Upper lobe of right lung (tissue), 1 donor: Measurements from ENCODE around the gene KIAA0408. TPM values are rescaled to one million over a fixed set of nuclear protein-coding genes. Genes with fewer than 3 reads are reported as not detected.

ENCODE experiments used
- ATAC-seq: fragments of 200-7000 bp; cut with Tn5 transposase; one replicate; pipeline ENCODE4 v1.9.1; 2020; ENCODE audit warnings: mild to moderate bottlenecking, moderate library complexity
- DNase-seq: peaks from one replicate; pipeline ENCODE4 v3.0.0-alpha.2; 2020
- H3K27ac ChIP-seq: fragments of 200-600 bp; one replicate; pipeline ENCODE4 v1.8.0; 2022
- H3K27me3 ChIP-seq: fragments of 200-600 bp; one replicate; pipeline ENCODE4 v1.8.0; 2022; ENCODE audit warnings: mild to moderate bottlenecking
- H3K36me3 ChIP-seq: fragments of 200-600 bp; one replicate; pipeline ENCODE4 v1.8.0; 2022
- H3K4me1 ChIP-seq: fragments of 200-600 bp; one replicate; pipeline ENCODE4 v1.8.0; 2022
- H3K4me3 ChIP-seq: fragments of 200-600 bp; one replicate; pipeline ENCODE4 v1.8.0; 2022; ENCODE audit warnings: mild to moderate bottlenecking
- H3K9me3 ChIP-seq: fragments of 200-600 bp; one replicate; pipeline ENCODE4 v1.8.0; 2022
- CTCF ChIP-seq: fragments of 200-600 bp; IDR thresholded peaks from one replicate; pipeline ENCODE4 v1.8.0; 2022; ENCODE audit warnings: antibody characterized with exemption
- intact Hi-C: fragments of 100-400 bp; cut with DNase I; formaldehyde crosslinking; loops from one replicate; pipeline ENCODE4 v1.11.0; 2022
- total RNA-seq: library from RNA; stranded (reverse); fragmentation: NEBNext Ultra II Directional; extraction: Animal tissue kit (Norgen Biotek cat#: 25700); gene quantifications from one replicate; pipeline ENCODE4 v1.2.1, GENCODE V29; 2021
- donor health status: DM: no; HTN: yes; CAD: no; lungs with severe emphysema.

The KIAA0408 gene
- total RNA-seq, 1 donor from 2014 or later = 55.0 TPM

- Histone ChIP-seq H3K9me3 (no peaks in the 10 kb centered on the region), H3K4me3 (peak overlapping the region; percentile 53), H3K27ac (peak overlapping the region; percentile 78), H3K27me3 (no peaks in the 10 kb centered on the region), H3K4me1 (peaks cover 18% of the 10 kb centered on the region), H3K36me3 (peaks cover 7% of the 10 kb centered on the region)
- peak; percentile 86 for ATAC-seq
- intact Hi-C loops = no loop called here
- no peak for TF ChIP-seq CTCF
- DNase-seq = no peak
Observed at GRCh38 chr6:127457456-127458064, 1.6 kb downstream of the KIAA0408 start.

GRCh38 chr6:127456465-127456864, 2.7 kb downstream of the KIAA0408 start:
- Histone ChIP-seq H3K9me3 (no peaks in the 10 kb centered on the region), H3K27ac (peak overlapping the region; percentile 78), H3K4me3 (peak overlapping the region; percentile 53), H3K4me1 (peaks cover 18% of the 10 kb centered on the region), H3K27me3 (no peaks in the 10 kb centered on the region), H3K36me3 (peaks cover 7% of the 10 kb centered on the region)
- intact Hi-C loops = no loop called here
- no peak for DNase-seq
- no peak for ATAC-seq
- no peak for TF ChIP-seq CTCF

DNA sequence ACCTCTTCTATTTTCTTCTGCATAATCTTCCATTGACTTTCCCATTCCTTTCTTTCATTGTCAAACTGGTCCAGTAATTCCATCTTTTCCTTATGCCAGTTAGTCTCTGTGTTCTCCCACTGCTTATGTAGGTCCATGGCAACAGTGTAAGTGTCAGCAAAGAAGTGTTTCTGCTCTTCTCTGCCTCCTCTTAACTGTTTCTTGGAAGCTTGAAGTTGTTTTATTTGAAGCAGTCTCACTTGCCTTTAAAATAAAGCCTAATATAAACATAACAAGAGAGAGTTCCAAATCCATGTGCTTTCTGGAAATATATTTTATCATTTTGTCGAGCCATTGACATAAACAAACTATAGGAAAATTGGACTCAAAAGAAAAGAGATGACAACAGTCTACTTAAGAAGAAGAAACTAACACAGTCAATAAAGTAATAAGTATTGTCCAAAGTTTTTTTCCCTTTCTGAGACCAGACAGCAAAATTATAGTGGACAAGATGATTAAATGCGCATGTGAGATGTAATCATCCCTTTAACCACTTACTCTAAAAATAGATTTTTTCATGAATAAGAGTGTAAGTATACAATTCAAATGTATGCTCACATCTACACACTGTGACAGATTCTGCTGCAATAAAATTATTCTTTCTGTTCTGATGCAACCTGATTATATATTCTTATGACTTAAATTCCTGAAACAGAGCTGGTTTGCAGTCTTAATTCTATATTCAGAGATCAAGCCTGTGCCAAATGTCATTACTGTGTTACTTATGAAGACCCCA, 5.2 kb downstream of the KIAA0408 start:
- Histone ChIP-seq H3K9me3 (no peaks in the 10 kb centered on the region), H3K27ac (peak overlapping the region; percentile 43), H3K36me3 (peaks cover 18% of the 10 kb centered on the region), H3K4me3 (no peak overlapping the region), H3K4me1 (peaks cover 10% of the 10 kb centered on the region), H3K27me3 (no peaks in the 10 kb centered on the region)
- no peak for ATAC-seq
- no peak for DNase-seq
- TF ChIP-seq CTCF = no peak
- intact Hi-C loops = no loop called here

- no peak for ATAC-seq
- intact Hi-C loops = no loop called here
- Histone ChIP-seq H3K36me3 (peaks cover 30% of the 10 kb centered on the region), H3K4me1 (peaks cover 10% of the 10 kb centered on the region), H3K4me3 (no peak overlapping the region), H3K27ac (no peak overlapping the region), H3K9me3 (no peaks in the 10 kb centered on the region), H3K27me3 (no peaks in the 10 kb centered on the region)
- no peak for TF ChIP-seq CTCF
- DNase-seq = no peak
Observed at GRCh38 chr6:127452803-127453202, 6.4 kb downstream of the KIAA0408 start.

GRCh38 chr6:127451388-127451787, 7.8 kb downstream of the KIAA0408 start:
- DNase-seq (no peak), ATAC-seq (no peak)
- H3K4me1 ChIP-seq = no peaks in the 10 kb centered on the region
- H3K9me3 ChIP-seq = no peaks in the 10 kb centered on the region
- intact Hi-C loops = no loop called here
- H3K27ac ChIP-seq = no peak overlapping the region
- no peak for TF ChIP-seq CTCF
- peaks cover 43% of the 10 kb centered on the region for H3K36me3 ChIP-seq
- no peaks in the 10 kb centered on the region for H3K27me3 ChIP-seq
- no peak overlapping the region for H3K4me3 ChIP-seq
